ENCODE results near the gene PANK1.
"Not testable (repeated sequence)": the region's sequence is repeated elsewhere in the genome, so short reads cannot be mapped to it uniquely, and the experiment has no call there.

PANK1 gene

DNA sequence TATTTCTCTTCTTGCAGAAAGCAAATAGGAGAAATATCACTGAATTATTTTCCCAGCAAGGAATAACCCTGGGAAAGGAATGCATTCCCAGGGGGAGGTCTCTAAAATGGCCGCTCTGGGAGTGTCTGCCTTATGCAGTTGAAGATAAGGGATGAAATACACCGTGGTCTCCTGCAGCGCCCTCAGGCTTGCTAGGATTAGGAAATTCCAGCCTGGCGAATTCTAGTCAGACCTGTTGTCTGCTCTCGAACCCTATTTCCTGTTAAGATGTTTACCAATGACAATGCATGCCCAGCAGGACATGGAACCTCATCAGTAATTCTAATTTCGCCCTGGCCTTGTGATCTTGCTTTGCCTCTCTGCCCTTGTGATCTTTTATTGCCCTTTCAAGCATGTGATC is 24.7 kb downstream of the PANK1 start:
- not testable (repeated sequence) for H3K4me3 Mint-ChIP-seq; H3K9me3 Mint-ChIP-seq; H3K4me1 Mint-ChIP-seq; H3K36me3 Mint-ChIP-seq; H3K27me3 Mint-ChIP-seq; ATAC-seq (replicated peaks); H3K27ac Mint-ChIP-seq; DNase-seq

DNA sequence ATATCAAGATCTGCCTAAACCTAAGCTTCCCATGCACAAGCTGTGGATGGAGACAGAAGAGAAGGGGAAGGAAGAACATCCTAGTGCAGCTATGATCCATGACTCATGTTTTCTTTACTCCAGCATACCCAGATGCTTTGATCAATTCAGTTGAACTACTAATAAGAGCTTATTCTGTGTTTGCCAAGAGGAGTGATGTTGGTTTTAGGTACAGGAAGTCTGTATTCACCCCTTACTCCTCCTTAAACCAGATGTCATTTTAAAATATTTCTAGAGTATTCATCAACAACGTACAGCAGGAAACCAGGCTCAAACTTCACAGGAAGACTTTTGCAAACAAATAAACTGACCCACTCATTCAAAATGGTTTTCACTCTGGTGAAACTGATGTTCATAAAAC is 29.2 kb downstream of the PANK1 start:
- Mint-ChIP-seq H3K27ac (no peak overlapping the region), H3K4me3 (no peak overlapping the region), H3K4me1 (no peaks in the 10 kb centered on the region), H3K9me3 (peaks cover 4 to 10% of the 10 kb centered on the region in 2 donors), H3K27me3 (no peaks in the 10 kb centered on the region), H3K36me3 (peaks cover 0 to 3% of the 10 kb centered on the region in 2 donors)
- DNase-seq (no peak), ATAC-seq (replicated peaks) (no peak)

DNA sequence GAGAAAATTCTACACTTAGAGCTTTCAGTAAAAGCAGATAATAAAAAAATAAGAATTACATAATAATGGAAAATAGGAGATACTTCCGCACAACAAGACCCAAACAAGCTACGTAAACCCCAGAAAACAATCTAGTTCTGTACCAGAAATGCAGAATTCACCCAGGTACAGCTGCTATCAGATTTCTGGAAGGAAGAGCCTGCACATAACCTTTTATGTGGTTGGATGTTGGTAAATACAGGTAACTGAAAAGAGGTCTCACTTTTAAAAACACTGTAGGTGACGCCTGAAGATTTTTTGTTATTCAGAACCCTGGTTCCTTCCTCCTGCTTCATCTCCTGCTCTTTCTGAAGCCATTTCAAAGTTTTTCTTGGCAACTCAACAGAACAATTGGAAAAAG is 29.9 kb downstream of the PANK1 start:
- Mint-ChIP-seq H3K4me3 (no peak overlapping the region), H3K9me3 (peaks cover 0 to 7% of the 10 kb centered on the region in 2 donors), H3K27ac (no peak overlapping the region), H3K27me3 (no peaks in the 10 kb centered on the region), H3K36me3 (peaks cover 0 to 3% of the 10 kb centered on the region in 2 donors), H3K4me1 (peaks cover 0 to 1% of the 10 kb centered on the region in 2 donors)
- DNase-seq: no peak
- ATAC-seq (replicated peaks): no peak

GRCh38 chr10:89613582-89613981 is 31.5 kb downstream of the PANK1 start:
- Mint-ChIP-seq H3K4me3 (no peak overlapping the region), H3K9me3 (no peaks in the 10 kb centered on the region), H3K27me3 (no peaks in the 10 kb centered on the region), H3K36me3 (peaks cover 0 to 11% of the 10 kb centered on the region in 2 donors), H3K27ac (no peak overlapping the region), H3K4me1 (peaks cover 0 to 3% of the 10 kb centered on the region in 2 donors)
- no peak for ATAC-seq (replicated peaks)
- DNase-seq: no peak

GRCh38 chr10:89611282-89611681 is 33.8 kb downstream of the PANK1 start:
- H3K9me3 Mint-ChIP-seq: no peaks in the 10 kb centered on the region

DNA sequence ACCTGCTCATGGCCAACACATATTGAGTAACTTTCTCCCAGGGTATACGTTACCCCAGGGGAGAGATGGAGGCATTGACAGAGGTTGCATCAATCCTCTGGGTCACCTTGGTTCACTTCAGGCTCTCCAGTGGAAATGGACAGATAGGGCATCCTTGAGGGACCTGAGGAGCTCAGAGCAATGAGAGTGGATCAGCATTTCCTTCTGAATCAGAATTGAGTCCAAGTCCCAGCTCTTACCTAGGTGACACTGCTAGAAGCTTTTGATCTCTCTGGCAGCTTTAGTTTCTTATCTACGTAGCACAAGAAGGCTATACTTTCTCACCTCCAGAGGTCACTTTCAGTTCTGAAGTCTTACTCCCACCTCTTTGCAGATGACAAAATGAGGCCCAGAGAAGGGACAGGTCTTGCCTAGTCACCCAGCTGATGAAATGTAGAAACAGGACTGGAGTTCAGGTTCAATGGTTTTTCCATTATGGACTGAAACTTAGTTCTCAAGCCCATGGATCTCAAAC is 35.2 kb downstream of the PANK1 start:
- H3K9me3 Mint-ChIP-seq: no peaks in the 10 kb centered on the region
- peak; percentile 61 to 64 for ATAC-seq (replicated peaks)
- H3K27ac Mint-ChIP-seq: no peak overlapping the region
- no peaks in the 10 kb centered on the region for H3K27me3 Mint-ChIP-seq
- DNase-seq: no peak
- H3K4me3 Mint-ChIP-seq: no peak overlapping the region
- peaks cover 4 to 14% of the 10 kb centered on the region in 2 donors for H3K36me3 Mint-ChIP-seq
- peaks cover 0 to 3% of the 10 kb centered on the region in 2 donors for H3K4me1 Mint-ChIP-seq

More at GRCh38 chr10:89611282-89611681, 33.8 kb downstream of the PANK1 start:
- Mint-ChIP-seq H3K27ac (no peak overlapping the region), H3K4me3 (no peak overlapping the region), H3K4me1 (peaks cover 0 to 3% of the 10 kb centered on the region in 2 donors), H3K36me3 (peaks cover 4 to 14% of the 10 kb centered on the region in 2 donors), H3K27me3 (no peaks in the 10 kb centered on the region)
- no peak for DNase-seq
- ATAC-seq (replicated peaks): no peak

- Mint-ChIP-seq H3K4me1 (no peaks in the 10 kb centered on the region), H3K27ac (no peak overlapping the region), H3K27me3 (no peaks in the 10 kb centered on the region), H3K4me3 (no peak overlapping the region), H3K36me3 (peaks cover 4 to 8% of the 10 kb centered on the region in 2 donors), H3K9me3 (no peaks in the 10 kb centered on the region)
- DNase-seq (no peak), ATAC-seq (replicated peaks) (no peak)
Measured at GRCh38 chr10:89604200-89604599, 40.8 kb downstream of the PANK1 start.

DNA sequence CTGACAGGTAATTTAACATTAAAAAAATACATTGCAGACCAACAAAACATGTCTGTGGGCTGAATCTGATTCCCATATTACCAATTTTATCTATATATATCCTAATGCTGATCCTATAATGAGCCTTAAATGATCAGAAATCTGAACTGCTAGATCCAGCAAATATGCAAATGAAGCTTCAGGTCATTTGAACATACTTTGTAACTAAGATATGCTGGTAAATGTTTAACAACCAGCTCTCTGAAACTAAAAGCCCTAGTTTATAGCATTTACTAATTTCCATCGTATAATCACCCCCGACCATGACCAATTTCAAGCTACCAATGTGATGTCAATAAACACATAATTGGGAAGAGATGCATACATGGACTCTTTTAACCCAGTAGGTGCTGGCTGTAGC is 42.1 kb downstream of the PANK1 start:
- DNase-seq: no peak
- H3K9me3 Mint-ChIP-seq: no peaks in the 10 kb centered on the region
- H3K4me3 Mint-ChIP-seq: no peak overlapping the region
- H3K27me3 Mint-ChIP-seq: no peaks in the 10 kb centered on the region
- H3K36me3 Mint-ChIP-seq: peaks cover 2 to 4% of the 10 kb centered on the region in 2 donors
- no peaks in the 10 kb centered on the region for H3K4me1 Mint-ChIP-seq
- no peak overlapping the region for H3K27ac Mint-ChIP-seq
- no peak for ATAC-seq (replicated peaks)

GRCh38 chr10:89601728-89602361 is 43.2 kb downstream of the PANK1 start:
- Mint-ChIP-seq H3K4me3 (no peak overlapping the region), H3K4me1 (no peaks in the 10 kb centered on the region), H3K27me3 (no peaks in the 10 kb centered on the region), H3K27ac (no peak overlapping the region), H3K9me3 (no peaks in the 10 kb centered on the region), H3K36me3 (peaks cover under 1% of the 10 kb centered on the region in 2 donors)
- ATAC-seq (replicated peaks) (no peak), DNase-seq (no peak)

DNA sequence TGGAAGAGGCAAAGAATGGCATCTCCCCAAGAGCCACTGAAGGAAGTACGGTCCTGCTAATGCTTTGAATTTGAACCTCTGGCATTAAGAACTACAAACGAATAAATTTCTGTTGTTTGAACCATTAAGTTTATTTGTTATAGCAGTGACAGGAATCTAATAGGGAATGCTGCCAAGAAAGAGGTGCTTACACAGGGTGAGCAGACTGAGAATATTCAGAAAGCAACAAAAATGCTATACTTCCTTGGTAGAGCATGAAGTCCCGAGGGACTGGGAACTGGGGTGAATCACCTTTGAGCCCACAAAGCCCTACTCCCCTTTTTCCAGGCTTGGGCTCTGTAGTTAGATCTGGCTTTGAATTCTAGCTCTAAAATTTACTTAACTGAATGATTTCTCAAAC is 45.0 kb downstream of the PANK1 start:
- Mint-ChIP-seq H3K9me3 (no peaks in the 10 kb centered on the region), H3K4me3 (no peak overlapping the region), H3K4me1 (no peaks in the 10 kb centered on the region), H3K36me3 (no peaks in the 10 kb centered on the region), H3K27ac (no peak overlapping the region), H3K27me3 (no peaks in the 10 kb centered on the region)
- ATAC-seq (replicated peaks): no peak
- DNase-seq: no peak

GRCh38 chr10:89593043-89593442 is 52.0 kb downstream of the PANK1 start:
- DNase-seq (no peak), ATAC-seq (replicated peaks) (no peak)
- Mint-ChIP-seq H3K4me3 (no peak overlapping the region), H3K4me1 (peaks cover 0 to 5% of the 10 kb centered on the region in 2 donors), H3K27me3 (no peaks in the 10 kb centered on the region), H3K27ac (no peak overlapping the region), H3K36me3 (peaks cover 8 to 10% of the 10 kb centered on the region in 2 donors), H3K9me3 (no peaks in the 10 kb centered on the region)

DNA sequence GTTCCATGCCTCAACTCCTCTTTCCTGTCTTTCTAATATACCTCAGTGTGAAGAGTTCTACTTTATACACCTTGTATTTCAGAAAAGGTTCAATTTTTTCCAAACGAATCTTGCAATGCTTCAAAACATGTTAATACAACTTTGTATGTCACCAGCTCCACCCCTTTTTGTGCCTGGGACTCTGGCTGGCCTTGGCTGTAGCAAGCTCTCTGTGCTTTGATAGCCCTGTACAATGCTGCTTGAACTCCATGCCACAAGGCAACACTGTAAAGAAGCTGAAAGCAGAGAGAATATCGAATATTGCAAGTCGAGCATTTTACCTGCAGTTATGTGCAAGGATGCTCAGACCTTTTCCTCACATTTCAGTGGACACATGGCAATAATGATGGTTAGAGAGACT is 52.5 kb downstream of the PANK1 start:
- no peaks in the 10 kb centered on the region for H3K27me3 Mint-ChIP-seq
- no peaks in the 10 kb centered on the region for H3K9me3 Mint-ChIP-seq
- no peak overlapping the region for H3K27ac Mint-ChIP-seq
- no peak overlapping the region for H3K4me3 Mint-ChIP-seq
- H3K36me3 Mint-ChIP-seq: peaks cover 8 to 13% of the 10 kb centered on the region in 2 donors
- ATAC-seq (replicated peaks) (no peak), DNase-seq (no peak)
- H3K4me1 Mint-ChIP-seq: peaks cover 0 to 5% of the 10 kb centered on the region in 2 donors

DNA sequence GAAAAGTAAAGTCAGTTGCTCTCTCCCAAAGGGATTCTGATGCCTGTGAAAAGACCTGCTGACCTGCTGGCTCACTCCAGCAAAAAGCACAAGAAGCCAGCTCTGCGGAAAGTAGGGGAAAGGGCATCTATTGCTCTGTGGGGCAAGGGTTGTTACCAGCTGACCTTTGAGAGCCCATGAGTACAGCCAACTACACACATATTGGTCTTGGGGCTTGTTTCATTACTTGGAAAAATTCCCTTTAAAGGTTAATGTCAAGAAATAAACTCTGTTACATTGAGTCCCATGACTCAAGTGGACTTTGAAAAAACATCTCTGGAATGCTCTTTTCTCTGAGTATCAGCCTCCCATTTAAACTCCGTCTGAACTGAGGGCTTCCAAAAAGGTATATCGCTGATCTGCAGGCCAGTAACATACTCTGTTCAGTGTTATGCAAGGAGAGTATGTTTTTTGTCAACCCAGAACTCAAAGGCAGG is 53.2 kb downstream of the PANK1 start:
- Mint-ChIP-seq H3K9me3 (no peaks in the 10 kb centered on the region), H3K4me3 (no peak overlapping the region), H3K36me3 (peaks cover 8 to 13% of the 10 kb centered on the region in 2 donors), H3K4me1 (peaks cover 0 to 5% of the 10 kb centered on the region in 2 donors), H3K27ac (no peak overlapping the region), H3K27me3 (no peaks in the 10 kb centered on the region)
- DNase-seq (no peak), ATAC-seq (replicated peaks) (peak in 1 of 2 donors; percentile 27)

DNA sequence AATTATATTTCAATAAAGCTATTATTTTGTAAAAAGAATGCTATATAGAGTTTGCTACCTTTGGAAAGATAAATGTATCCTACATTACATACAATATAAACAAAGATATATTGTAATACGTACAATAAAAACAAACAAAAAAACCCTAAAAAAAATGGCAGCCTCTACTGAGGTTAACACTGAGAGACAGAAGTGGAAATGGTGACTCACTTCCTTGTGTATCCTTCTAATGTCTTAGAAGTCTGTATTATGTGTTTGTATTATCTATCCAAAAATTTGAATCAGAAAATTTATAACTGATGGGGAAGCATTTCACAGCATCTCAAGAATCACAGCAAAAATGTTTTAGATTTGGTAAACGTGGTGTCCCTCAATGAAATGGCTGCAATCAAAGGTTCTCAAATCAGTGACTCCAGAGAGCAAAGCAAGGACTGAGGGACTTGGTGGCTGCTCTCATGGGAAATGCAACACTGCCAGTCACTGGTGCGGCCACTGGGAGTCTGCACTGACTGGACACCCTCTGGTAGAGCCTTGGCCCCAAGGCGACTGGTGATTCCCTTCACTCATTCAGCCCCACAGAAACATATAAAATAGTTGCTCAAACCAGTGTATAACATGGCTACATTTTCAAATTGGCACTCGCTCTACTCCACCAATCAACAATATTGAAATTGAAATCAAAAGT is 53.8 kb downstream of the PANK1 start:
- Mint-ChIP-seq H3K9me3 (no peaks in the 10 kb centered on the region), H3K27me3 (no peaks in the 10 kb centered on the region), H3K27ac (no peak overlapping the region), H3K36me3 (peaks cover 8 to 13% of the 10 kb centered on the region in 2 donors), H3K4me3 (no peak overlapping the region), H3K4me1 (peaks cover 0 to 5% of the 10 kb centered on the region in 2 donors)
- no peak for ATAC-seq (replicated peaks)
- no peak for DNase-seq

- ATAC-seq (replicated peaks) (no peak), DNase-seq (no peak)
- Mint-ChIP-seq H3K27ac (no peak overlapping the region), H3K27me3 (no peaks in the 10 kb centered on the region), H3K9me3 (no peaks in the 10 kb centered on the region), H3K4me3 (no peak overlapping the region), H3K4me1 (peaks cover 0 to 5% of the 10 kb centered on the region in 2 donors), H3K36me3 (peaks cover 8 to 13% of the 10 kb centered on the region in 2 donors)
Measured at GRCh38 chr10:89590326-89590725, 54.7 kb downstream of the PANK1 start.

All from stimulated activated naive B cell treated with anti-CD40 and anti-IgM and Interleukin-4, amounts not matched to agents 10 μg/mL and 1 μg/mL and 100 μg/mL, for 72 hours (primary cell).